ENCODE data around the gene PRSS8.
A peak's percentile ranks its signal among the peaks of the same experiment; 100 is the strongest.
"Not testable (repeated sequence)": the region's sequence is repeated elsewhere in the genome, so short reads cannot be mapped to it uniquely, and the experiment has no call there.

PRSS8 gene

GRCh38 chr16:31144418-31144817 lies 8.9 kb upstream of the PRSS8 start:
- DNase-seq (ENCODE audit: low read depth), result not testable (repeated sequence)

DNA sequence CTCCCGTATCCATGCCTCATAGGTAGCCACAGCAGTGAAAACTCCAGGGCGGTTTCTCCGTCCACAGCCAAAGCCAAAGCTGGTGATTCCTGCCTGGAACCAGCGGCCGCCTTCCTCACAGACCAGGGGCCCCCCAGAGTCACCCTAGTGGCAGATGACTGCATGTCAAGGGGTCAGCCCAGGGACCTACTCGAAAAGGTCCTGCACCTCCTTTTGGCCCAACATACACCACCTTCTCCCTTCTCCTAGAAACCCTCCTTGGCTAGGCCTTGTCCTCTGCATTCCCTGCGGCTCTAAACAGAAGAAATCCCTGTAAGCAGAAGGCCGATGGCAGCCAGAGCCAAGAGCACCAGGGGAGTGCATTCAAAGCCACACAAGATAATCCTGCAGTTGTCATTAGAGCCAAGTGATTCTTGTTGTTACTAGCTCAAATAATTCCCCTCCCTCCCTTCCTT lies 8.2 kb upstream of the PRSS8 start:
- DNase-seq (ENCODE audit: low read depth), result no peak

DNA sequence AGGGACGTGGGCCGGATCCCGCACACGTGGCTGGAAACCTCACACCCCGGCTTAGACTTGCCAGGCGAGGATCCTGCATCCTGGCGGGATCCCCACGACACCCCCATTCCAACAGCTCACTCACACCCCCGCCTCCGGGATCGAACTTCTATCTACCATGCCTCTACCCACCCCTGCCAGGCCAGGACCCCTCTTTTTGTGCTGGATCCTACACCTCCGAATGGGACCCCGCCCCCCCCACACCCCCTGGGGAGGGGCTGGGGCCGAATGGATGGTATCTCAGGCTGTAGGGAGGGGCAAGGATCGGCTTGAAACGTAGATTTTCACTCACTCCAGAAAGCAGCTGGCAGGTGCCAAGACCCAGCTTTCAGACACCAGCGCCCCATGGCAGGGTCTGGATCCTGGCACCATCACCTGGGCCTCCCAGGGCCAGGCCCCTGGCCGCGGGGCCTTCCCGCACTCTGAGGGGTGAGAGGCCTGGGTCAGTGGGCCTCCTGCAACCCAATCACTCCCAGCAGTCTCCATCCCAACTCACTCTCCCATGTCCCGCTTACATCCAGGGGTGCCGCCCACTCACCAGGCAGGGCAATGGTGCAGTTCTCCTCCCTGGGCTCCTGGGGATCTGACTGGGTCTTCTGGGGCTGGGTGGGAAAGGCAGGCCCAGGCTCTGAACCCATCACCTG lies 7.6 kb upstream of the PRSS8 start:
- no peak for DNase-seq (ENCODE audit: low read depth)

- DNase-seq (ENCODE audit: low read depth), result peak; percentile 92
Measured at GRCh38 chr16:31142109-31143010, 6.8 kb upstream of the PRSS8 start.

DNA sequence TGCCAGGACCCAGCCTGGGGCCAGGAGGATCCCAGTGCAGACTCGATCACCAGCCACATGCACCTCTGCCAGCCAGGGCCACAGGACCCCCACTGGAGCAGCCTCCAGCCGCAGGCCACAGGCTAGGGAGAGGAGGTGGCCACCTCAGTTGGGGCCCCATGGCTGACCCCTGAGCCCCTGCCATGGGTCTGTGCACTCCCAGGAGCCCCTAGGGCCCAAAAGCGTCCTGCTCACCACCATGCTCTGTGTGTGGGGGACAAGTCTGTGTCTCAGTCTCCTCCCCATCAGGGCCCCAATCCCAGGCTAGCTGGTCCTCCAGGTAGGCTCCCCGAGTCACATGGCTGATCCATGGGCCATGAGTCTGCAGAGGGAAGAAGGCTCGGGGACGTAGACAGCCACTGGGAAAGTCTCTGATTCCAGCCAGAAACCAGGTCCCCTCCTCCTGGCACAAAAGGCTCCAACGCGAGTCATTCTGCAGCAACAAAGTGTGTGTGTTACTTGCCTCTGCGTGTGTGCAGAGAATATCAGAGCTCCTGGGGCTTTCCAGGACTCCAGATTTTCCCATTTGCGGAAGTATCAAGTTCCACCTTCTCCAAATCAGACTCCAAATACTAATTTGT lies 6.1 kb upstream of the PRSS8 start:
- DNase-seq (ENCODE audit: low read depth), result no peak

DNA sequence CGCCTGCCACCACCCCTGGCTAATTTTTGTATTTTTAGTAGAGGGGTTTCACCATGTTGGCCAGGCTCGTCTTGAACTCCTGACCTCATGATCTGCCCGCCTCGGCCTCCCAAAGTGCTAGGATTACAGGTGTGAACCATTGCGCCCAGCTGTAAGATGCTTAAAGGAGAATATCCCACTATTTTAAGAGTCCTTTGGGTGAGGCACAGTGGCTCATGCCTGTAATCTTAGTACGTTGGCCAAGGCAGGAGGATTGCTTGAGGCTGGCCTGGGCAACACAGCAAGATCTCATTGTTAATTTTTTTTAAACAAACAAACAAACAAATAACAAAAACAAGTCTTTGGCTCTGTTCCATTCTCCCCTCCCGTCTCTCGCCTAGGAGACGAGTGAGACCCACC lies 5.5 kb upstream of the PRSS8 start:
- not testable (repeated sequence) for DNase-seq (ENCODE audit: low read depth)

- DNase-seq (ENCODE audit: low read depth), result no peak
Measured at GRCh38 chr16:31138621-31139578, 3.4 kb upstream of the PRSS8 start.

GRCh38 chr16:31136822-31137499 lies 1.4 kb upstream of the PRSS8 start:
- DNase-seq (ENCODE audit: low read depth), result not testable (repeated sequence)

DNA sequence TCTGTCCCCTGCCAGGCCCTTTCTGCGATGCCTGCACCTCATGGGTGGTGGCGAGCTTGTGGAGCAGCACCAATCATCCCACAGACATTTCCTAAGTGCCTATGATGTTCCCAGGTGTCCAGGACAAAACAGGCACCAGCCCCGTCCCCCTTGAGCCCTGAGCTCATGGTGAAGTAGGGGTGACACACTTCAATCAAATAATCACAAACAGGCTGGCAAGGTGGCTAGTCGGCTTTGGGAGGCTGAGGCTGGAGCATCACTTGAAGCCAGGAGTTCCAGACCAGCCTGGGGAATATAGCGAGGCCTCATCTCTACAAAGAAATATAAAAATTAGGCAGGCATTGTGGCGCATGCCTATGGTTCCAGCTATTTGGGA lies 748 bp upstream of the PRSS8 start:
- no peak for DNase-seq (ENCODE audit: low read depth)

- DNase-seq (ENCODE audit: low read depth), result no peak
Measured at GRCh38 chr16:31134625-31135534, 647 bp downstream of the PRSS8 start.

DNA sequence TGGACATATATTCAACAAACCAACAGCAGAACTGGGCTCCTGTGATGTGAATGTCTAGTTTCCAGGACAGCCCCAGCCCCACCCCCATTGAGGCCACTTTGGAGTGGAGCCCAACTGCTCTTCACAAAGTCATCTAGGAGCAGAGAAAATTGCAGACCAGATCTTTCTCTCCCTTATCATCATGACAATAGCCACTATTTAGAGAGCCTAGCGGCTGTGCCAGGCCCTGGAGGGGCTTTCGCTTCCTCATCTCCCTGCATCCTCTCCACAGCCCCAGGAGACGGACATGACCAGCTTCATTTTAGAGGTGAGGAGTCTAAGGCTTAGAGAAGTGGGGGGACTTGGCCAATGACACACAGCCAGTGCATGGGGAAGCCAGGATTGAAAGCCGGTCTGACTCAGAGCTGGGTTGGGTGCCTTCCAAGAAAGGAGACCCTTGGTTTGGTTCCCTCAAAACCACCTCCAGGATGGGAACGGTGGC lies 1.4 kb downstream of the PRSS8 start:
- no peak for DNase-seq (ENCODE audit: low read depth)

- no peak for DNase-seq (ENCODE audit: low read depth)
Measured at GRCh38 chr16:31133046-31133501, 2.5 kb downstream of the PRSS8 start.

DNA sequence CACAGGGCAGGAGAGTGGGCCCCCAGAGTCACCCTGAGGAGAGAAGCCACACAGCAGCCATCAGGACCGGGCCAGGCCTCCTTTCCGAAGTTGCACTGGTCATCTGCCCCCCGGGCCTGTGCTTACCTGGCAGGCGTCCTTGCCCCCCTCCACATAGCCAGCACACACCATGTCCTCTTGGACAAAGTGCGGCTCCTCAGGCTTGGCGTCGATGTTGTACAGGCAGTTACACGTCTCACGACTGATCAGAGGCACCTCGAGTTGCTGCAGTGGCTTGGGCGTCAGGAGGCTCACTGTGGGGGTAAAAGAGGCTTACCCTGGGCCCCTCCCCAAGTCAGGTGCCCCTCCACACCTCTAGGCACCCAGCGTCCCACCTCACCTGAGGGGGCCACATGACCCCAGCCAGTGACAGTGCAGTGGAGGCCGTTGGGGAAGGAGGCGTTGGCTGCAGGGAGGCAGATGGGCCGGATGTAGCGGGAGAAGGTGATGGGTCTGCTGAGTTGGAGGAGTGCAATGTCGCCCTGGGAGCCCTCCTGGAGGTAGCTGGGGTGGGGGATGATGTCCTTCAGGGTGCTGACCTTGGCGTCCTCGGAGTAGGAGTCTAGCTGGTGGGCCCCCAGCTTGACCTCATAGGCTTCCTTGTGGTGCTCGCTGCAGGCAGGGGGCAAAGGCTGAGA lies 3.1 kb downstream of the PRSS8 start:
- DNase-seq (ENCODE audit: low read depth), result no peak

- DNase-seq (ENCODE audit: low read depth), result no peak
Measured at GRCh38 chr16:31131841-31132271, 3.7 kb downstream of the PRSS8 start.

DNA sequence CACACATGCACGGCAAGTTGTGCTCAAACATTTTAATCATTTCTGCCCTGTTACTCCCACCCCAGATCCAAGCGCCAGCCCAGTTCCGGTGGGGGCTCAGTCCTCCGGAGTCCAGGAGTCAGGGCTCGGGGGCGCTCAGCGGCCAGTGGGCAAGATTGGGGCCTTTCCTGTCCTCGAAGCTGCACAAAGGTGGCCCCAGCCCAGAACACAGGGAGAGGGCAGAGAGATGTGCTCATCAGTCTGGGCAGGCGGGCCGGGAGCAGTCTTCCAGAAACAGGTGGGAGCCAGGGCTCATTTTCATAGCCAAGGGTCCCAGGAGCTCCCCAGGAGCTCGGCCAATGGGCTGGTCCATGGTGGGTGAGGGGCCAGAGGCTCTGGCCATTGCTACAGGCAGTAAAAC lies 4.1 kb downstream of the PRSS8 start:
- DNase-seq (ENCODE audit: low read depth), result no peak

DNA sequence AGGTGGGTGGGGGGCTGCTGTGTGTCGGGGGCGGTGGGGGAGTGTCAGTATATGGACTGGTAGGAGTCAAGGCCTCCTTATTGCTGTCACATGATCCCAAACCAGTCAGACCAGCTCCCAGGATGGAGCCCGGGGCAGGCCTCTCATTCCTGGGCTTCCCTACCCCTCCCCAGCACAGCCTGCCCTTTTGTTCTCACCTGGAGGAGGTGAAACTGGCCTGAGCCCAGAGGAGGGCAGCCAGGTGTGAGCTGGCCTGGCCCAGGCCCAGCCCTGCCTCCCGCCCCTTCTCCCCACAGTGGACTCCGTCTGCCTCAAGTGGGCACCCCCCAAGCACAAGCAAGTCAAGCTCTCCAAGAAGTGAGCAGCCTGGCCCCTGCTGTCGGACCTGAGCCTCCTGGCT lies 4.6 kb downstream of the PRSS8 start:
- DNase-seq (ENCODE audit: low read depth), result no peak

- no peak for DNase-seq (ENCODE audit: low read depth)
Measured at GRCh38 chr16:31130336-31130891, 5.1 kb downstream of the PRSS8 start.

GRCh38 chr16:31129568-31130335 lies 5.8 kb downstream of the PRSS8 start:
- no peak for DNase-seq (ENCODE audit: low read depth)

All from stimulated activated CD8-positive, alpha-beta memory T cell treated with anti-CD3 and anti-CD28 coated beads, Interleukin-12 subunit alpha, Interleukin-12 subunit beta, amount 100 ng/mL, for 1 hour (primary cell).